HepG2 (cell line): ENCODE data around the gene FANCG. TPM values are rescaled to one million over a fixed set of nuclear protein-coding genes. Genes with fewer than 3 reads are reported as not detected.

Source experiments
- ATAC-seq: fragments of 200-7000 bp; cut with Tn5 transposase; 3 replicates; pipeline ENCODE4 v1.9.1; 2020; ENCODE audit warnings: mild to moderate bottlenecking, moderate library complexity
- BruUV-seq: library from RNA; stranded (reverse); fragments of 400-500 nt; replicated peaks from 2 replicates; lab custom pipeline; 2021; lab: Mats Ljungman, UMichigan
- CTCF ChIA-PET: fragments of 300-600 bp; formaldehyde crosslinking; extraction: SDS; loops from one replicate; lab custom pipeline; 2021; ENCODE audit warnings: low total read pairs, inconsistent platforms, low intra/inter-chr PET ratio; lab: Yijun Ruan, JAX
- POLR2A ChIA-PET: fragments of 350-600 bp; sonication (Branson Sonifier 250); formaldehyde crosslinking; loops from one replicate; lab custom pipeline; 2020; ENCODE audit warnings: antibody characterized with exemption, inconsistent platforms; lab: Yijun Ruan, JAX
- DNase-seq: peaks from one replicate; pipeline ENCODE4 v3.0.0-alpha.2; 2015; ENCODE audit warnings: low spot score
- FAIRE-seq: peaks from 3 replicates; lab custom pipeline; 2011; peaks lifted over from hg19 to GRCh38; lab: Jason Lieb, UNC
- H2AFZ ChIP-seq: one replicate; pipeline ENCODE4 v1.6.1; 2011; ENCODE audit warnings: low read length, inconsistent platforms
- H3K27ac ChIP-seq: fragments of 300-600 bp; 3 replicates; pipeline ENCODE4 v1.8.0; 2011; ENCODE audit warnings: mixed run types, mild to moderate bottlenecking, mixed read lengths, low read length, inconsistent platforms; ENCODE audit not compliant: insufficient read depth; ENCODE audit errors: extremely low read length
- H3K27me3 ChIP-seq, 2 experiments: fragments of 200-600 bp in 1 of 2; 2 replicates in 1 of 2; 3 replicates in 1 of 2; pipeline versions ENCODE4 v1.6.0 to v1.8.0; 2011; ENCODE audit warnings: low read length in 2 of 2, mild to moderate bottlenecking in 2 of 2, moderate library complexity in 2 of 2, inconsistent platforms in 1 of 2; ENCODE audit not compliant: insufficient read depth in 2 of 2, control insufficient read depth in 1 of 2
- H3K36me3 ChIP-seq, 2 experiments: fragments of 200-600 bp in 1 of 2; replicated peaks in 1 of 2; 2 replicates in 1 of 2; 3 replicates in 1 of 2; pipeline versions ENCODE4 v1.5.1 to v1.8.0; 2011; ENCODE audit warnings: low read length in 2 of 2, inconsistent platforms in 1 of 2; ENCODE audit not compliant: insufficient read depth in 2 of 2, control insufficient read depth in 1 of 2
- H3K4me1 ChIP-seq: 2 replicates; pipeline ENCODE4 v1.5.1; 2012; ENCODE audit warnings: low read length, inconsistent platforms; ENCODE audit not compliant: insufficient read depth
- H3K4me2 ChIP-seq: 2 replicates; pipeline ENCODE4 v1.6.0; 2011; ENCODE audit warnings: low read depth, low read length, inconsistent platforms
- H3K4me3 ChIP-seq, 3 experiments: fragments of 200-600 bp in 1 of 3; sonication (generic), shearing (Covaris generic) in 1 of 3; replicated peaks in 1 of 3; 2 replicates each; pipeline ENCODE4 v1.5.1; 2011 to 2016; ENCODE audit warnings: low read length in 3 of 3, inconsistent platforms in 2 of 3, low read depth in 2 of 3, mild to moderate bottlenecking in 2 of 3, control low read depth in 1 of 3, mixed read lengths in 1 of 3; ENCODE audit not compliant: insufficient read depth in 1 of 3
- H3K79me2 ChIP-seq: one replicate; pipeline ENCODE4 v1.6.1; 2011; ENCODE audit warnings: low read length, inconsistent platforms; ENCODE audit not compliant: insufficient read depth
- H3K9ac ChIP-seq: 2 replicates; pipeline ENCODE4 v1.6.0; 2011; ENCODE audit warnings: mild to moderate bottlenecking, low read depth, low read length, inconsistent platforms; ENCODE audit not compliant: insufficient read depth
- H3K9me3 ChIP-seq: 2 replicates; pipeline ENCODE4 v1.5.1; 2012; ENCODE audit warnings: mild to moderate bottlenecking, low read length
- H4K20me1 ChIP-seq: 2 replicates; pipeline ENCODE4 v1.6.0; 2011; ENCODE audit warnings: inconsistent platforms, mild to moderate bottlenecking, low read length, moderate library complexity; ENCODE audit not compliant: insufficient read depth
- CBX5 ChIP-seq: sonication (generic); formaldehyde crosslinking; IDR thresholded peaks from 2 replicates; pipeline ENCODE4 v1.4.0; 2020; ENCODE audit warnings: missing genetic modification reagents, borderline replicate concordance
- DR1 ChIP-seq: sonication (generic); formaldehyde crosslinking; IDR thresholded peaks from 2 replicates; pipeline ENCODE4 v1.8.0; 2021; ENCODE audit warnings: mild to moderate bottlenecking, missing genetic modification reagents, inconsistent platforms
- EED ChIP-seq: sonication (generic); formaldehyde crosslinking; IDR thresholded peaks from 2 replicates; pipeline ENCODE4 v1.5.0; 2020; ENCODE audit warnings: mild to moderate bottlenecking, missing genetic modification reagents
- FOSL2 ChIP-seq: sonication (generic); formaldehyde crosslinking; IDR thresholded peaks from 2 replicates; pipeline ENCODE4 v1.4.0; 2020; ENCODE audit warnings: missing genetic modification reagents
- FOXJ3 ChIP-seq: sonication (generic); formaldehyde crosslinking; IDR thresholded peaks from 2 replicates; pipeline ENCODE4 v1.4.0; 2020; ENCODE audit warnings: missing genetic modification reagents, mild to moderate bottlenecking, borderline replicate concordance
- FOXO1 ChIP-seq: sonication (generic); formaldehyde crosslinking; IDR thresholded peaks from 2 replicates; pipeline ENCODE4 v1.4.0; 2020; ENCODE audit warnings: missing genetic modification reagents
- HIC2 ChIP-seq: sonication (generic); formaldehyde crosslinking; IDR thresholded peaks from 2 replicates; pipeline ENCODE4 v1.9.0; 2022; ENCODE audit warnings: low read depth, missing genetic modification reagents
- HNRNPL ChIP-seq: fragments of 200-400 bp; formaldehyde crosslinking; IDR thresholded peaks from 2 replicates; pipeline ENCODE4 v1.6.1; 2017; ENCODE audit warnings: mild to moderate bottlenecking, low read depth, low read length
- MAFG ChIP-seq: sonication (generic); formaldehyde crosslinking; IDR thresholded peaks from 2 replicates; pipeline ENCODE4 v1.5.1; 2020; ENCODE audit warnings: mild to moderate bottlenecking, missing genetic modification reagents
- MIER2 ChIP-seq: IDR thresholded peaks from 2 replicates; pipeline ENCODE4 v1.6.1; 2016; ENCODE audit warnings: missing biosample characterization, missing genetic modification reagents
- RFX5 ChIP-seq: IDR thresholded peaks from 2 replicates; pipeline ENCODE4 v1.6.1; 2011; ENCODE audit warnings: low read depth, low read length, improper control_type of control experiment
- SAP130 ChIP-seq: IDR thresholded peaks from 2 replicates; pipeline ENCODE4 v1.6.1; 2016; ENCODE audit warnings: low read depth
- THAP11 ChIP-seq: IDR thresholded peaks from 2 replicates; pipeline ENCODE4 v1.6.1; 2016; ENCODE audit warnings: missing biosample characterization, missing genetic modification reagents
- ZHX1 ChIP-seq: sonication (generic); formaldehyde crosslinking; IDR thresholded peaks from 2 replicates; pipeline ENCODE4 v1.8.1; 2022; ENCODE audit warnings: low read depth, mild to moderate bottlenecking, missing genetic modification reagents
- ZNF292 ChIP-seq: sonication (generic); formaldehyde crosslinking; IDR thresholded peaks from 2 replicates; pipeline ENCODE4 v1.8.1; 2022; ENCODE audit warnings: mild to moderate bottlenecking, low read depth, missing genetic modification reagents, borderline replicate concordance
- ZNF777 ChIP-seq: sonication (generic); formaldehyde crosslinking; IDR thresholded peaks from 2 replicates; pipeline ENCODE4 v1.4.0; 2020; ENCODE audit warnings: missing genetic modification reagents
- WGBS: methylation state at CpG from one replicate; pipeline ENCODE4 v1.1.6; 2017; ENCODE audit warnings: low lambda C conversion rate; 5-methylcytosine and 5-hydroxymethylcytosine counted together
- in situ Hi-C: cut with HindIII; loops from 2 replicates; pipeline ENCODE4 v1.10.0; 2017; ENCODE audit warnings: low pct_unique_long_range_greater_than_20kb; ENCODE audit not compliant: extremely low pct_ligation_motif_present
- intact Hi-C: fragments of 100-400 bp; cut with micrococcal nuclease; formaldehyde crosslinking; loops from one replicate; pipeline ENCODE4 v1.10.0; 2022; ENCODE audit not compliant: unreplicated experiment
- polyA plus RNA-seq, 8 experiments: library from polyadenylated mRNA; depleted of rRNA in 3 of 8; stranded (reverse) in 7 of 8; unstranded in 1 of 8; fragments of >200 nt; fragmentation: Illumina TruSeq in 4 of 8; extraction: Trizol in 4 of 8; gene quantifications; 2 replicates each; pipeline versions ENCODE4 v1.2.1 to v1.2.3, GENCODE V29; 2011 to 2016; ENCODE audit warnings: low read depth in 4 of 8, missing spikeins in 1 of 8, mixed read lengths in 1 of 8; ENCODE audit not compliant: insufficient read depth in 1 of 8
- total RNA-seq, 5 experiments: library from RNA; depleted of rRNA; stranded (reverse); fragments of >200 nt; fragmentation: Illumina TruSeq; extraction: Trizol; gene quantifications; 2 replicates each; pipeline ENCODE4 v1.2.3, GENCODE V29; 2016; ENCODE audit warnings: low read depth in 1 of 5

The FANCG gene
- total and polyA plus RNA-seq, 2 of the 13 experiments (the other 11 are each of a cell fraction or from before 2014, with no cell fraction given), result 14.4 to 45.1 TPM

- H3K4me3 ChIP-seq, result peak overlapping the region; percentile 85 to 86 (median 85); a peak in 5 of 6 replicates
- no peaks in the 10 kb centered on the region; a peak in 1 of 5 replicates for H3K27me3 ChIP-seq
- H3K36me3 ChIP-seq, result peaks cover 0 to 4% of the 10 kb centered on the region in 2 experiments; a peak in 1 of 5 replicates
- no peak for TF ChIP-seq EED (CRISPR knock-in tag)
- no peak for TF ChIP-seq ZHX1
- TF ChIP-seq CBX5 (CRISPR knock-in tag), result no peak
- TF ChIP-seq FOXO1 (CRISPR knock-in tag), result no peak
- TF ChIP-seq SAP130 (CRISPR knock-in tag), result no peak
- peak; percentile 58; the same call in 1 of the 2 replicates for TF ChIP-seq THAP11 (CRISPR knock-in tag)
- no peak for TF ChIP-seq RFX5
- no peak for TF ChIP-seq FOXJ3 (CRISPR knock-in tag)
- 0 out of 2 replicates have a peak, but pooled peaks have one; percentile 45 for TF ChIP-seq HIC2 (CRISPR knock-in tag)
- no peak for TF ChIP-seq ZNF777 (CRISPR knock-in tag)
- no peak for TF ChIP-seq ZNF292
- no peak for TF ChIP-seq MAFG (CRISPR knock-in tag)
- no peak for TF ChIP-seq DR1 (CRISPR knock-in tag)
- no peak for TF ChIP-seq MIER2 (CRISPR knock-in tag)
- 0 out of 2 replicates have a peak, but pooled peaks have one; percentile 43 for TF ChIP-seq HNRNPL
- peak; percentile 67 for TF ChIP-seq FOSL2
- H3K9ac ChIP-seq, result peak overlapping the region; percentile 69; the same call in 1 of the 2 replicates
- no peaks in the 10 kb centered on the region for H3K79me2 ChIP-seq
- ATAC-seq (no peak), DNase-seq (no peak), FAIRE-seq (no peak)
- CTCF ChIA-PET, result no interaction called here
- H3K4me2 ChIP-seq, result peak overlapping the region; percentile 86
- H3K4me1 ChIP-seq, result peaks cover 42% of the 10 kb centered on the region
- H3K27ac ChIP-seq, result no peak overlapping the region
- no peak overlapping the region for H2AFZ ChIP-seq
- no TSS peak for BruUV-seq
- intact Hi-C loops, result no loop called here
- no peaks in the 10 kb centered on the region for H4K20me1 ChIP-seq
- 18% methylated on average over 1 of the region's 3 CpGs for WGBS
- no peaks in the 10 kb centered on the region for H3K9me3 ChIP-seq
- POLR2A ChIA-PET, result interaction anchor here (0.6 to 2.5 kb wide), 3 partner anchors 8 to 140 kb away, joined by 3 to 17 read pairs (median 15); partner anchors contain the start of genes STOML2 and VCP
- in situ Hi-C loops, result loop anchor here (10.0 kb wide), 1 partner anchor 544 kb away; the partner anchor contains the start of genes CCDC107, RMRP and SIT1
Measured at GRCh38 chr9:35110327-35110761, 30.6 kb upstream of the FANCG start.
